SK-N-MC (cell line): ENCODE results near the gene IQSEC3.

Source experiments
- EZH2 ChIP-seq: fragments of 200-600 bp; sonication (generic); IDR thresholded peaks from one replicate; pipeline ENCODE4 v1.6.1; 2017; ENCODE audit warnings: antibody characterized with exemption
- FOXP2 ChIP-seq: optimal IDR thresholded peaks from 2 replicates; pipeline ENCODE3; 2011; ENCODE audit warnings: mild to moderate bottlenecking, moderate library complexity; ENCODE audit not compliant: insufficient read depth; ENCODE audit errors: extremely low read length, control extremely low read depth
- POLR2AphosphoS5 ChIP-seq: IDR thresholded peaks from 2 replicates; pipeline ENCODE4 v1.6.1; 2012; ENCODE audit warnings: mild to moderate bottlenecking, low read depth, low read length, borderline replicate concordance

DNA sequence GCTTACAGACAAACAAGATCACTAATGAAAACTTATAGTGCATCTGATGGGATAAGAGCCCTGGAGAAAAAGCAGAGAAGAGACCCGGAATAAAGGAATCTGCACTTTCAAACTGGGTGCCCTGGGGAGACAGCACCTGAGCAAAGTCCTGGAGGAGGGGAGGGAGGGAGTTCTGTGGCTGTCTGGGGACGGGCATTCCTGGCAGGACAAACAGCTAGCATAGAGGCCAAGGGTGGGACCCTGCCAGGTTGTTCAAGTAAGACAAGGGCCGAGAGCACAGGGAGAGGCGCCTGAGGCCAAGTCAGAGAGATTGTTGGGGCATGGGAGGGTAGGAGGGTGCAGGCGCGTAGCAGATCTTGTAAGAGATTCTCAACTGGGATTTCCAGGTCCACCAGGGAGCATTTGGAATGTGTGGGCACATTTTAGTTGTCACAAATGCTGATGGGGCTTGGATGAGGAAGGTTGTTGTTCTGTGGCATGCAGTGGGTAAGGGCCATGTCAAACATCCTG is 14.2 kb downstream of the IQSEC3 start:
- TF ChIP-seq EZH2 (no peak), POLR2AphosphoS5 (no peak), FOXP2 (no peak)
